Endometrial microvascular endothelial cells (primary cell): ENCODE results near the gene ERCC4. TPM values are rescaled to one million over a fixed set of nuclear protein-coding genes. Genes with fewer than 3 reads are reported as not detected.

Source experiments
- in situ Hi-C: cut with HindIII; loops from 2 replicates; pipeline ENCODE4 v1.10.0; 2017; ENCODE audit warnings: low sequenced_read_pairs, low pct_unique_long_range_greater_than_20kb; ENCODE audit errors: inconsistent ontology term
- total RNA-seq: library from RNA; depleted of rRNA; stranded (reverse); fragments of >200 nt; gene quantifications from one replicate; pipeline ENCODE4 v1.2.3, GENCODE V29; 2015; ENCODE audit errors: inconsistent ontology term

ERCC4 gene
- total RNA-seq, 1 donor from 2014 or later: 9.8 TPM

- in situ Hi-C loops: no loop called here
These were observed 18.5 kb downstream of the ERCC4 start for GRCh38 chr16:13938480-13938879.

GRCh38 chr16:13939821-13940220 is 19.9 kb downstream of the ERCC4 start:
- in situ Hi-C loops: no loop called here

- in situ Hi-C loops: no loop called here
These were observed 20.5 kb downstream of the ERCC4 start for GRCh38 chr16:13940397-13940933.

- in situ Hi-C loops: no loop called here
These were observed 24.9 kb downstream of the ERCC4 start for GRCh38 chr16:13944816-13945215.

- in situ Hi-C loops: no loop called here
These were observed 26.0 kb downstream of the ERCC4 start for GRCh38 chr16:13945744-13946485.

GRCh38 chr16:13948086-13948485 is 28.1 kb downstream of the ERCC4 start:
- in situ Hi-C loops: no loop called here

GRCh38 chr16:13950821-13951547 is 31.0 kb downstream of the ERCC4 start:
- in situ Hi-C loops: no loop called here

- in situ Hi-C loops: no loop called here
These were observed 31.7 kb downstream of the ERCC4 start for GRCh38 chr16:13951611-13952010.

- in situ Hi-C loops: no loop called here
These were observed 33.5 kb downstream of the ERCC4 start for GRCh38 chr16:13953501-13953900.

- in situ Hi-C loops: no loop called here
These were observed 36.8 kb downstream of the ERCC4 start for GRCh38 chr16:13956635-13957196.

- in situ Hi-C loops: no loop called here
These were observed 37.5 kb downstream of the ERCC4 start for GRCh38 chr16:13957197-13958078.

GRCh38 chr16:13958474-13958873 is 38.5 kb downstream of the ERCC4 start:
- in situ Hi-C loops: no loop called here

GRCh38 chr16:13959626-13960025 is 39.7 kb downstream of the ERCC4 start:
- in situ Hi-C loops: no loop called here

GRCh38 chr16:13961099-13961811 is 41.3 kb downstream of the ERCC4 start:
- in situ Hi-C loops: no loop called here

GRCh38 chr16:13962232-13962631 is 42.3 kb downstream of the ERCC4 start:
- in situ Hi-C loops: no loop called here

GRCh38 chr16:13968835-13969234 is 48.9 kb downstream of the ERCC4 start:
- in situ Hi-C loops: no loop called here

- in situ Hi-C loops: no loop called here
These were observed 49.8 kb downstream of the ERCC4 start for GRCh38 chr16:13969711-13970110.

GRCh38 chr16:13970708-13971422 is 50.9 kb downstream of the ERCC4 start:
- in situ Hi-C loops: no loop called here
